ENCODE data around the gene PRRT3. TPM values are rescaled to one million over a fixed set of nuclear protein-coding genes. Genes with fewer than 3 reads are reported as not detected.

PRRT3 gene
- total and polyA plus RNA-seq, 2 experiments from 2014 or later: 4.3 to 6.9 TPM

GRCh38 chr3:9908286-9908685 lies 43.9 kb downstream of the PRRT3 start:
- no peak for DNase-seq (ENCODE audit: low spot score)
- Mint-ChIP-seq H3K4me3 (no peak overlapping the region), H3K36me3 (ENCODE audit: low read depth) (peaks cover 17% of the 10 kb centered on the region), H3K27me3 (ENCODE audit: insufficient read depth, low read depth, poor library complexity) (peaks cover 8% of the 10 kb centered on the region), H3K9me3 (peaks cover 19% of the 10 kb centered on the region), H3K27ac (no peak overlapping the region), H3K4me1 (peaks cover 8% of the 10 kb centered on the region)
- no peaks in the 10 kb centered on the region for H3K79me2 ChIP-seq (replicated peaks; ENCODE audit: insufficient read depth)
- TF ChIP-seq POLR2AphosphoS5 (IDR thresholded peaks at IDR 0.05; ENCODE audit: low read depth) (no peak), CREB1 (CRISPR knock-in tag; IDR thresholded peaks at IDR 0.05; ENCODE audit: low read depth) (no peak), ZNF114 (CRISPR knock-in tag; IDR thresholded peaks at IDR 0.05) (no peak), STAT1 (IDR thresholded peaks at IDR 0.05; ENCODE audit: unreplicated experiment) (no peak), ETS1 (IDR thresholded peaks at IDR 0.05) (no peak), REST (IDR thresholded peaks at IDR 0.05; ENCODE audit: unreplicated experiment) (no peak), ZNF462 (CRISPR knock-in tag; IDR thresholded peaks at IDR 0.05) (no peak), ZNF331 (CRISPR knock-in tag; IDR thresholded peaks at IDR 0.05; ENCODE audit: low read depth) (no peak), EZH2 (IDR thresholded peaks at IDR 0.05; ENCODE audit: low read depth, unreplicated experiment) (no peak), CTCF (conservative IDR thresholded peaks at IDR 0.05; ENCODE audit: low read depth in 2 of 2) (no peak), JUNB (IDR thresholded peaks at IDR 0.05; ENCODE audit: unreplicated experiment) (no peak), EZH2phosphoT487 (IDR thresholded peaks at IDR 0.05; ENCODE audit: unreplicated experiment) (no peak), NANOG (IDR thresholded peaks at IDR 0.05; ENCODE audit: borderline replicate concordance) (no peak)
- no peak overlapping the region for H3K27ac ChIP-seq (ENCODE audit: low read depth)
- H3K36me3 ChIP-seq (ENCODE audit: insufficient read depth): no peaks in the 10 kb centered on the region
- no peak overlapping the region for H3K4me3 ChIP-seq
- no peaks in the 10 kb centered on the region for H3F3A ChIP-seq (replicated peaks; ENCODE audit: low read depth)
- H3K4me2 ChIP-seq: no peak overlapping the region
- no peaks in the 10 kb centered on the region for H4K20me1 ChIP-seq (replicated peaks; ENCODE audit: insufficient read depth)
- no peak overlapping the region for H2AFZ ChIP-seq
- H3K9me2 ChIP-seq (ENCODE audit: insufficient read depth): 0 out of 2 replicates have a peak, but pooled peaks cover 4% of the 10 kb centered on the region
- H3K27me3 ChIP-seq (ENCODE audit: insufficient read depth): no peaks in the 10 kb centered on the region
- peaks cover 5% of the 10 kb centered on the region for H3K4me1 ChIP-seq (ENCODE audit: insufficient read depth)
- ATAC-seq: no peak
